HG02623 (cell line): ENCODE measurements around the gene FTCD.
"Not testable (repeated sequence)": the region's sequence is repeated elsewhere in the genome, so short reads cannot be mapped to it uniquely, and the experiment has no call there.

Experiments used
- ATAC-seq: cut with Tn5 transposase; IDR thresholded peaks from one replicate; pipeline ENCODE4 v1.9.1; 2021; ENCODE audit warnings: moderate library complexity; ENCODE audit not compliant: unreplicated experiment

FTCD gene, protein sequence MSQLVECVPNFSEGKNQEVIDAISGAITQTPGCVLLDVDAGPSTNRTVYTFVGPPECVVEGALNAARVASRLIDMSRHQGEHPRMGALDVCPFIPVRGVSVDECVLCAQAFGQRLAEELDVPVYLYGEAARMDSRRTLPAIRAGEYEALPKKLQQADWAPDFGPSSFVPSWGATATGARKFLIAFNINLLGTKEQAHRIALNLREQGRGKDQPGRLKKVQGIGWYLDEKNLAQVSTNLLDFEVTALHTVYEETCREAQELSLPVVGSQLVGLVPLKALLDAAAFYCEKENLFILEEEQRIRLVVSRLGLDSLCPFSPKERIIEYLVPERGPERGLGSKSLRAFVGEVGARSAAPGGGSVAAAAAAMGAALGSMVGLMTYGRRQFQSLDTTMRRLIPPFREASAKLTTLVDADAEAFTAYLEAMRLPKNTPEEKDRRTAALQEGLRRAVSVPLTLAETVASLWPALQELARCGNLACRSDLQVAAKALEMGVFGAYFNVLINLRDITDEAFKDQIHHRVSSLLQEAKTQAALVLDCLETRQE

DNA sequence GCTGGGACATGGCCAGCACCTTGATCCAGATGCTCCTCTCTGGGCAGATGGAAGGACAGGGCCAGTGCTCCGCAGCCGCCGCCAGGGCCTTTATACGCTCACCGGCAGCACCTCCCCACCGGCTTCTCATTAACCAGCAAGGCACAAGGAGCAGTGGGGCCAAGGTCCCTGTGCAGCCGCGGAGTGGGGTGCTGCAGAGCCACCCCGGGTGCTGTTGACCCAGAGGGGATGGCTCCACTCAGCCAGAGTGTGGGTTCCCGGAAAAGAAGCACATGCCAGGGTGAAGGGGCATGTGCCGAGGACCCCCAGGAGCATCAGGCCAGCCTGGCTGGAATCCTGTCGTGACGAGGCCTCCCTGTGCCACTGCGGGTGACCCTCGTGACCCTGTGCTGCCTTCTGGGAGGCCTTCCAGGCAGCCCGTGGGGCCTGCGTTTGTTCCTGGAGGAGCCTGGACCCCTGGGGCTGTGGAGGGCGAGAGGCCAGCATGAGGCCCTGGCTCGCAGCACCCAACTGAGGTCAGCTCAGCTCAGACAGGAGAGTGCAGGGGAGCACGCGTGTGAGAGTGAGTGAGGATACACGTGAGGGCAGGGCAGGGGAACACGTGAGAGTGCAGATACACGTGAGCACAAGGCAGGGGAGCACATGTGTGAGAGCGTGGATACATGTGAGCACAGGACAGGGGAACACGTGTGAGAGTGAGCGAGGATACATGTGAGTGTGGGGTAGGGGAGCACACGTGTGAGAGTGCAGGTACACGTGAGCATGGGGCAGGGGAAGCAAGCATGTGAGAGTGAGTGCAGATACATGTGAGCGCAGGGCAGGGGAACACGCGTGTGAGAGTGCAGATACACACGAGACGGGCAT is at the start of gene FTCD:
TSS of gene FTCD (minus strand) at position 66 of the 864 bp plus-strand sequence. CDS start at position 10, 56 bp downstream.
- no peak for ATAC-seq

DNA sequence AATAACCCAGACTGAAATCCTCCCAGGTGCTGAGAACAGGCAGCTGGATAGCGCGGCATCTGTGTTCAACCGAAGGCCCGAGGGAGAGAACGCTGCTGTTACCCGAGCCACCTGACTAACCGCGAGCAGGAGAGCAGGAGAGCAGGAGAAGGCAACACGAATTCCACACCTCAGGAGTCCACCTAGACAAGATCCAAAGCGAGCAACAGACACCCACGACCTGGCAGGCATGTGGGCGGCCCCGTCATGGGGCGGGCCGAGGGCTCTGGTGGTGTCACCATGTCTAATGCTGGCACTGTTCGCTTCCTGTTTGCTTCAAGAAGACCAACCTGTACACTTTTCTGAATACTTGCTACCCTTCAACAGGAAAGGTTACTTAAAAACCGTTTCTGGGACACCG is 49.8 kb upstream of the FTCD start:
- ATAC-seq = no peak

DNA sequence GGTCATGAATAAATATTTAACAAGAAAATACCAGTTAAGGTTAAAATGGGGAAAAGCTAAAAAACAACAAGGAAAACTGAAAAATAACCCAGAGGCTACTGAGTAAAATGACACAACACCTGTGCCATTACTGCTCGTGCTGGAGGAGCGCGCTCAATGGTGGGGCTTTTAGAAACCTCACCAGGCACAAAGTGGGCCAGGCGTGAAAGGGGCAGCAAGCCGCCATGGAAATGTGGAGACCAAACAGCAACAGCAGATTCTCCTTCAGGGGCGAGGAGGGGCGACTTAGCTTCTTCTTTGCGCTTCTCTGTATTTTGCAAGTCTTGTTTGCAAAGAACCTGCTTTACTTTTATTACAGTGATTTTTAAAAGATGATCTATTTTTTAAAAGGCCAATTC is 47.8 kb upstream of the FTCD start:
- no peak for ATAC-seq

DNA sequence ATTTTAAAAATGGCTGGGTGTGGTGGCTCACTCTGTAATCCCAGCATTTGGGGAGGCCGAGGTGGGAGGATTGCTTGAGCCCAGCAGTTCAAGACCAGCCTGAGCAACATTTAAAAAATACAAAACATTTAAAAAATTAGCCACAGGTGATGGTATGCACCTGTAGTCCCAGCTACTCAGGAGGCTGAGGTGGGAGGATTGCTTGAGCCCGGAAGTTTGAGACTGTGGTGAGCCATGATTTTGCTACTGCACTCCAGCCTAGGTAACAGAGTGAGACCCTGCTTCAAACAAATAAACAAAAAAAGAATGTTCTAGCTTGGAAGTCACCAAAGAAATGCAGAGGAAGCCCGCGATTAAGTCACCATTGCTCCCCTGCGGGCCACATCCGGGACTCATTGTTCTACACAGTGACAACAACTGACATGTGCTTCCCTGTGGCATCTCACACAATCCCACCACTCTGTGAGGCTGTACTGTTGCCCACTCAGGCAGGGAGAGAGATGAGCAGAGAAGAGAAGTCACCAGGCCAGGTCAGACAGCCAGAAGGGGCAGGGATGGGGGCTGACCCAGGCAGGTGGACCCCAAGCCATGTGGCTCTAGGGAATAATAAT is 47.3 kb upstream of the FTCD start:
- no peak for ATAC-seq

DNA sequence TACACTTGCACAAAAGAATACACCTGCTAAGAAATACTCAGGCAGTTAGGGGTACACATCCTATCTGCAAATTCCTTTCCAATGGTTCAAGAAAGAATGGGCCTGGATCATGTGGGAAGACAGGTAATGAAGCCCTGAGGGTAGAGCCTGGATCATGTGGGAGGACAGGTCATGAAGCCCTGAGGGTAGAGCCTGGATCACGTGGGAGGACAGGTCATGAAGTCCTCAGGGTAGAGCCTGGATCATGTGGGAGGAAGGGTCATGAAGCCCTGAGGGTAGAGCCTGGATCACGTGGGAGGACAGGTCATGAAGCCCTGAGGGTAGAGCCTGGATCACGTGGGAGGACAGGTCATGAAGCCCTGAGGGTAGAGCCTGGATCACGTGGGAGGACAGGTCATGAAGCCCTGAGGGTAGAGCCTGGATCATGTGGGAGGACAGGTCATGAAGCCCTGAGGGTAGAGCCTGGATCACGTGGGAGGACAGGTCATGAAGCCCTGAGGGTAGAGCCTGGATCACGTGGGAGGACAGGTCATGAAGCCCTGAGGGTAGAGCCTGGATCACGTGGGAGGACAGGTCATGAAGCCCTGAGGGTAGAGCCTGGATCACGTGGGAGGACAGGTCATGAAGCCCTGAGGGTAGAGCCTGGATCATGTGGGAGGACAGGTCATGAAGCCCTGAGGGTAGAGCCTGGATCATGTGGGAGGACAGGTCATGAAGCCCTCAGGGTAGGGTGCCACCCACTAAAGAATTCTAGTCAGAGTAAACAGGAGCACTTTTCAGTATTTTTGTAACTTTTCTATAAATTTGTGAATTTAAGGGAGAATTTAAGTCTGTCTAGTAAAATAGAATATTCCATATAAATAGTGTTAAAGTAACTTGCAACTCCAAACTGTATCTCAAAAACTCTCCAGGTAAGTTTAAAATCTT is 45.8 kb upstream of the FTCD start:
- not testable (repeated sequence) for ATAC-seq

DNA sequence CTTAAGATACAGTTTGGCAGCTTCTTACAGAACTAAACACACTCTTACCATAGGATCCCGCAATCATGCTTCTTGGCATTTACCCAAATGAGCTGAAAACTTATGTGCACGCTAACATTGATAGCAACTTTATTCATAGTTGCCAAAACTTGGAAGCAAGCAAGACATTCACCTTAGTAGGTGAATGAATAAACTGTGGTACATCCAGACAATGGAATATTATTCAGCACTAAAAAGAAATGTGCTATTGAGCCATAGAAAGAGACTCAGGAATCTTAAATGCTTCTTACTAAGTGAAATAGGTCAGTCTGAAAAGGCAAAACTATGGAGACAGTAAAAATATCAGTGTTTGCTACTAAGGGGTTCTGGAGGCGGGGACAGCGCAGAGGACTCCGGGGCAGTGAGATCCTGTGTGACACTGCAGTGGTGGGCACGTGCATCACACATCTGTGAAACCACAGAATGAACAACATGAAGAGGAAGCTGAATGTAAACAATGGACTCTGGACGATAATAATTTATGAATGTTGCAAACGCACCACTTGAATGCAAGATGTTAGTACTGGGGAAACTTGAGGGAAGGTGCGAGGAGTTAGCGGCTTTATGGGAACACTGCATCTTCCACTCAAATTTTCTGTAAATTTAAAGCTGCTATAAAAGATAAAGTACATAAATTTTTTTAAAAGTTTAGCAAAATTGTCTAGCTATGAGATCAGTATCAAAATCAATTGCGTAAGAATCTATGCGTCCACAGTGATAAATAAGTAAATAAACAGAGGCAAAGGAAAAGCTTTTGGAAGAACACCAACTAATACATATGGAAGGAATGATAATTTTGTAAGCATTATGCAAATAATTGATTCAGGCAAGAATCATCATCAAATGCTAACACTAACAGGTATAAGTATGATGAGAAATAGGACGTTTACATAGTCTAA is 44.3 kb upstream of the FTCD start:
- no peak for ATAC-seq

DNA sequence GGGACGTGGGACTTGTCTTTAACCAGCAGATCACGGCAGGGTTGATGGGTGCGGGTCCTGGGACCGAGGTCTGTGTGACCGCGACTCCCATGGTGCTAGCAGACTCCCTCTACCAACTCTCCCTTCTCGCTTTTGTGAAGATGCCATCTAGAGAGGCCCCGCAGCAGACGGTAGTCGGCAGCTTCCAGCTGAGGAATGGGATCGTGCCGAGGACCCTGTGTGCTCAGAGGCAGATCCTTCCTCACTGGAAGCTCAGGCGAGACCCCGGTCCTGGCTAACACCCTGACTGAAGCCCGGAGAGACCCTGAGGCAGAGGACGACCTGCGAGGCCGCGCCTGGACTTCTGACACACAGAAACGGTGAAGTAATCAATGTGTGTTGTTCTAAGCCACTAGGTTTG is 41.4 kb upstream of the FTCD start:
- ATAC-seq = no peak

DNA sequence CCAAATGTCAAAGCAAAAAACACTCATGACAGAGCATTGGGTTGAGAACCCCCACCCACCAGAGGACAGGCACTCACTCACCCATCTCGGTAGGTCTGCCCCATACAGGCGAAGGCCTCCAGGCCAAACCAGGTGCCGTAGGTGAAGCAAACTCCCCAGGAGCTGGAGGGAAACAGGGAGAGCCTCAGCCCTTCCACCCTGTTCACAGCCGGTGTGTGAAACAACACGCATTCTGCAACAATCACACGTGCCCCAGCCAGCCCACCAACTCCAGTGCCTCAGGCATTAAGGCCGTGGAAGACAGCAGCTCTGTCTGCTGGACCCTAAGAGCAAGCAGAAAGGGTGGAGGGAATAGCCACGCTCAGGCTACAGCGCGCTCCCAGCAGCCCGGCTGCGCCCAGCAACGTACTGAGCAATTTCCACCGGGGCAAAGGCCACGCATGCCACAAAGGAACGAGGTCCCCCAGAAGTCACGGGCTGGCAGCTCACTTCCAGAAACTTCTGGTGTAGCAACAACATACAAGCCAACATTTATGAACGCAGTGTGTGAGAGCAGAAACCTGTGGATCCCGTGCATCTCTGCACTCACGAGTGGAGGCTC is 40.3 kb upstream of the FTCD start:
- no peak for ATAC-seq

DNA sequence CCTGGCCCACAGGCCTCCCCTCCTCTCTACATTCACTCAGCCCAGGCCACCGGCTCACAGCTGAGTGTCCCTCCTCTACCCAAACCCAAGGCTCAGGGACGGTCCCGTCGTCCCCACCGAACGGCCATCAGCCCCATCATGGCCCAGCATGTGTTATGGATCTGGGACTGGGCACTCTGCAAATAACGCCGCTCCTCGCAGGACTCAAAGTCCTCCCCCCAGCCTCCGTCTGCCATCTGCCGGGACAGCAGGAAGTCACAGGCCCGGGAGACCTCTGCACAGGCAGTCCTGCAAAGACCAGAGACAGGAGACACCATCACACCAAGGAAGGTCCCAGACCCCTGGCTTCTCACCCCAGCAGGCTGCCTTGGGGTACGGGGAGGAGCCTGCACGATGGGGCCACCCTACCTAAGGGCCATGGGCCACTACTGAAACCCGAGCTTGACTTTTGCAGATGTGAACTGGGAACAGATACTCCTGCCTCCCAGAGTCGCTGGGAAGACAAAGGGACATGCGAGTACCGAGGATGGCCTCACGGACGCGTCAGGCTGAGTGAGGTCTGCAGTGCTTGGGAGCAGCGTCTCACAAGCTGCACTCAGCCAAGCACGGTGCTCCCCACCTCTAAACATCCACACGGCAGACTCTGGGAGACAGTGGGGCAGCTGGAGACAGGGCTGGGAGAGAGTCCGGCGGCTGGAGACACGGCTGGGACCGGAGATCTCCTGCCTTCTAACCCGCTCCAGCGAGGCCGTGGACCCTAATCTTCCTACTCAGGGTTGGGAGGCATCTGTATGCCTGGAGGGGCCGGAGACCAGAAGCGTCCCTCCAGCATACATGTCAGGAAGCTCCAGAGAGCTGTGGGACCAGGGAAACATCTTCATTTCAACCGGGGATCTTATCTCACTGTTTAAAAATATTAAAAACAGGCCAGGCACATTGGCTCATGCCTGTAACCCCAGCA is 39.3 kb upstream of the FTCD start:
- ATAC-seq = no peak

DNA sequence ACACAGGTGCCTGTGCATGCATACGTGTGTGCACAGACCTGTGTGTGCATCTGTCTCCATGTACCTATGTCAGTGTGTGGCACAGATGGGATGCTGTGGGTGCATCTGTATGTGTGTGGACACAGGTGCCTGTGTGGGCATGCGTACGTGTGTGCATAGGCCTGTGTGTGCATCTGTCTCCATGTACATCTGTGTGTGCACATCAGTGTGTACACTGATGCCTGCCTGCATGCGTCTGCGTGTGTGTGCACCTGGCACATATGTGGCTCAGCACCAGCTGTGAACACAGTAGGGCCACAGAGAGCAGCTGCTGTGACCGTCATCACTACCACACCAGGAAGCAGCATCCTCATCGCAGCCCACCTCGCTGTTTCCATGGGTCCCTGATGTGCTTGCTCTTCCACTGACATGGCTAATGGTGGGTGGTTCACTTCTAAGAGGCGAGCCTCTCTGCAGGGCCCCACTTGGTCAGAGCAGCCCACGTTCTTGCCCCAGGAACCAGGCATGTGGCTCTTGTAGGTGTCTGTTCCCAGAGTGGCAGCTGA is 38.5 kb upstream of the FTCD start:
- ATAC-seq = no peak

DNA sequence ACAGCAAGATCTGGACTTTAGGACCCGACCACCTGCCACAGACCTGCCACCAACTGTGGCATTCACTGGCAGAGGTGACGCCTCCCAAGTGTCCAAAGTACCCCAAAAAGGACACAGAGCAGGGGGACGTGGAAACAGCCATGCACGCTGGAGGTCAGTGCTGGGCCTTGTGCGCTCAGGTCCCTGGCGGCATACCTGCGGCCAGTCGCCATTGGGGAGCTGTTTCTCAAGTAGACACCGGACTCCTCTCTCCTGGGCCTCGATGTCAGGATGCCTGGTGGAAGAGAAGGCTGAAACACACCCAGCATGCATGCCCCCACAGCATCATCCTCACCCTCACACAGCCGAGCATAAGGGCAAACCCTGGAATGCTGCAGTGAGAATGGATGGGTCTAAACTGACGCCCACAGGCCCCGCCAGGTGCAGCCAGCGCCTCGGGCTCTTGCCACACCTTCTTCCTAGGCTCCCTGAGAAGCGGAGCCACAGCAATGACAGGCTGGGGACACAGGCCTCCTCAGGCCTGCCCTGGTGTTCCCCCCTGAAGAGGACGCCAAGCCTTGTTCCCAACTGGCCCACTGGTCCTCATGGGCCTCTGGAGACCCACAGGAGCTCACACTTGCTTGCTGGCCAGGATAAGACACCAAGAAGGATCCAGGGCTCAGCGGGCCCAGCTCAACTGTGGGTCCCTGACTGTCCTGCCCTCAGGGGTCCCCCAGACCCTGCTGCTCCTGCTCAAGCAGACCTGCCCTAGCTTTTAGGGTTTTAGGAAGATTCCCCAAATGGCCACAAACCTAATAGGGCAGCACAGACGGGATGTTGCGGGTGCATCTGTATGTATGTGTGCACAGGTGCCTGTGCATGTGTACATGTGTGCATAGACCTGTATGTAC is 36.6 kb upstream of the FTCD start:
- no peak for ATAC-seq

DNA sequence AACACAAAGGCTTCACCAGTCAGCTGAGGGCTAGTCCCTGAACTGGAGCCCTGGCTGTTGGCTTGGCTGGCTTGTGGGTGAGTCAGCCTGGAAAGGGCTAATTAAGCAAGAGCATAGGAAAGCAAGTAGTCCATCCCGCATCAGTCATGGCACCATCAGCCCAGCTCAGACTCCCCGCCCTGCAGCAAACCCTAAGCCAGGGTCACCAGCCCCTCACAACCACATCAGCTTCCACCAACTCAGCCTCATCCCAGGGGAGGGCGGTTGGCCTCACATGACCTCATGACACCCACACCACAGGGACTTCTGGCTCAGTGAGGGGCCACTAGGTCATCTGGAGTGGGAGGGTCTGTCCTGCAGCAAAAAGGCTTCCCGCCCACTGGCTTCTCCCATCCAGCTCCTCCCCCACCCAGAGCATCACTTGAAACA is 35.9 kb upstream of the FTCD start:
- ATAC-seq = no peak

DNA sequence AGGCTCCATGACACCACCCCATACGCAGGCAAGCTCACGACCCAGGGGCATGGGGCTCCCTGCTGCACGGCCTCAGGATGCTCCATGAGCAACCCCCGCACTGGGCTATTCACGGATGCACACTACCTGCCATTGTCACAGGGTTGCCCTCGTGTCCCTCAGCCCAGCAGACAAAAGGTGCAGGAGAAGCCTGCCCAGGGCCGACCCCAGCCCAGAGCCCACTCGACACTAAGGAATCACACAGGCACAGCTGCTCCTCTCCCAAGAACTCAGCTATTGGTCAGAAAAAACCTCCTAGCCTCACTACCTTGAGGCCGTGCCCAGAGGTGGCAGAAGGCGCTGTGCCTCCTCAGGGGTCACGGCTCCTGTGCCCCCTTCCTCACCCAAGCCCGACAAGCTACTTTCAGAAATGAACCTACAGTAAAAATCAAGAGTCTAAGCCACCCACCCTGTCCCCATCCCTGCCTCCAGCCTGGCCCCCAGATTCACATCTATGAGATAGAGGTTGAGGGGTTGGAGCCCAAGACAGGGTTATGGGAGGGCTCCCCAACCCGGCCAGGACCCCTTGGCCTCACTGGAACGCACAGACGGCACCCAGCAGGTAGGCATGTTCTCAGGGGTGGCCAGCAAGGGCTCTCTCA is 35.2 kb upstream of the FTCD start:
- no peak for ATAC-seq

DNA sequence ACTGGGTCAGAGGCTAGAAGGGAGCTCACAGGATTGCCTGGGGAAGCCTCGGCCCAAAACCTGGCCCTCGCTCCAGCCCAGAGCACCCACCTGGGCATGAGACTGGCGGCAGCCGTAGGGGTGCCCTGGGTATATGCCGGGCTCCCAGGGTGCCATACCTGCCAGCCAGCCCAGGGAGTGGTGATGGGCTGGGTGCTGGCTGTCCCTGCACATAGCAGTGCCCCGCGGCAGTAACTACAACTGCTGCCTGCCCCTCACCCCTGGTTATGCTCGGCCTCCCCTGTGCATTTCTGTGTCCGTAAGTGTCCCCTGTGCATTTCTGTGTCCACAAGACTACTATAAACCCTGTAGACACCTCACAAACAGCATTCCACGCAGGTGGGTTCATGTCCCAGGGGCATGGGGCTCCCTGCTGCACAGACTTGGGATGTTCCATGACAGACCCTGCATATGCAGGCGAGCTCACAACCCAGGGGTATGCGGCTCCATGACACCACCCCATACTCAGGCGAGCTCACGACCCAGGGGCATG is 34.6 kb upstream of the FTCD start:
- no peak for ATAC-seq

DNA sequence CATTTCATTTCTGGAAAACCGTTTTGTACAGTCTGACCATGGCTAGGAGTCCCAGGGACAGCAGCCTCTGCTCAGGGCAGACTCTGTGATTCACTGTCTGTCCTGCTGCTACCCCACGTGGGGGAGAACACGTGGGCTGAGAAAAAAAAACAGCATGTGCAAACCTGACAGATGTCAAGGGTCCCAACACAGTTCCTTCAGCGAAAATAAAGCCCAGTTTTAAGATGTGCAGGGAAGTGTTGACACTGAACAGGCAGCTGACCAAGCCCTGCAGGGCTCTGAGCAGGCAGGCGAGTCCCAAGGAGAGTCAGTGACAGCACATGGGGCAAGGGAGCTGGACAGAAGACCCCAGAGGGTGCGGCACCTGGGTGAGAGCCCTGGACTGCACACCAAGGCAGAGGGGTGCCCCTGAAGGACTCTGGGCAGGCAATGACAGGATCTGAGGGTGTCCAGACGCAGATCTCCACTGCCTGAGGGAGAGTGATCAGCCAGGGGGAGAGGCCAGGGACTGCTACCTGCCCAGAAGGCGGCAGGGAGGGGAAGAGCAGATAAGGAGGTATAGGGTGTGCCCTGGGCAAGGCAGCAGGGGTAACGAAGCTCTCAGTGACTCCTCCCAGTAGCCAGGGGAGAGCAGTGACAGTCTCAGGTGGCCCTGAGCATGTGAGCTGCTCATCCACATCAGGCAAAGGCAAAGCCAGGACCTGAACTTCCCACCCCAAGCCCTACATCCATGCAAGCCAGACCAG is 34.0 kb upstream of the FTCD start:
- no peak for ATAC-seq
